ENCODE measurements around the gene LSAMP.

Gene LSAMP

GRCh38 chr3:115835946-115836345 lies 609.3 kb downstream of the LSAMP start:
- Histone ChIP-seq H3K23ac (ENCODE audit: low read length) (no peak overlapping the region), H3K4me1 (ENCODE audit: control insufficient read depth in 1 of 2, insufficient read depth in 2 of 2, low read length in 2 of 2) (no peaks in the 10 kb centered on the region), H4K8ac (ENCODE audit: low read depth, low read length) (no peak overlapping the region), H3K27ac (ENCODE audit: low read depth, low read length) (no peak overlapping the region), H3K9ac (ENCODE audit: low read length) (no peak overlapping the region), H3K14ac (ENCODE audit: low read length) (no peak overlapping the region), H3K4ac (ENCODE audit: low read depth, low read length) (no peak overlapping the region), H4K91ac (ENCODE audit: low read depth, low read length) (no peak overlapping the region), H2AFZ (ENCODE audit: insufficient read depth, low read length, poor library complexity) (no peak overlapping the region), H3K79me1 (ENCODE audit: low read length) (no peaks in the 10 kb centered on the region), H3K4me3 (ENCODE audit: low read depth, low read length) (no peak overlapping the region), H3K9me3 (ENCODE audit: insufficient read depth, low read depth, low read length) (no peaks in the 10 kb centered on the region), H2BK12ac (ENCODE audit: low read length) (no peak overlapping the region), H4K12ac (ENCODE audit: low read depth, low read length) (no peak overlapping the region), H3K36me3 (ENCODE audit: control insufficient read depth in 1 of 2, insufficient read depth in 2 of 2, low read length in 2 of 2) (no peaks in the 10 kb centered on the region), H2BK5ac (ENCODE audit: low read depth, low read length, poor library complexity) (no peak overlapping the region), H3K79me2 (ENCODE audit: control insufficient read depth, insufficient read depth, low read length, poor library complexity) (no peaks in the 10 kb centered on the region), H2BK120ac (ENCODE audit: insufficient read depth, low read length, poor library complexity) (no peak overlapping the region), H2AK5ac (ENCODE audit: low read length) (no peak overlapping the region), H3K18ac (ENCODE audit: low read length) (no peak overlapping the region), H3K4me2 (ENCODE audit: low read length) (no peak overlapping the region), H3K27me3 (ENCODE audit: insufficient read depth, low read length) (no peaks in the 10 kb centered on the region)
- 100% methylated on average over 3 of the region's 4 CpGs for WGBS (ENCODE audit: extremely low coverage, insufficient coverage, insufficient read length)
- DNase-seq = no peak

DNA sequence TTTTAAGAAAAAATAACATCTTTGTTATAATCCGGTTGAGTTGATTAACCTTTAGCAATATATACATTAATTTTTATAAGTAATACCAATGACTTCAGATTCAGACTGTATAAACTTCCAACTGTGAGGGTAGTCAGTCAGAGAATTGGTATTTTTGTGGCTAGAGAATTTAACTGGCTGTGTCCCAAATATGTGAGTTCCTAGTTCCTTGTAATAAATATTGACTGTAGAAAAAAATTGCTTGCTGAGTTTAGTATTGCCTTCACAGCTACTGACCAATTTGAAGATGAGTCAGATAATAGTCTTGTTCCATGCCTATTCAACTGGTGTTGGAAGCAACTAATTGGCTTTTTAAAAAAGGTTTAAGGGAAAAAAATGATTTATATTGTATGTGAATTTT lies 611.2 kb downstream of the LSAMP start:
- no peak overlapping the region for H4K91ac ChIP-seq (ENCODE audit: low read depth, low read length)
- H2BK120ac ChIP-seq (ENCODE audit: insufficient read depth, low read length, poor library complexity) = no peak overlapping the region
- H4K12ac ChIP-seq (ENCODE audit: low read depth, low read length) = no peak overlapping the region
- no peak overlapping the region for H3K14ac ChIP-seq (ENCODE audit: low read length)
- no peak overlapping the region for H3K23ac ChIP-seq (ENCODE audit: low read length)
- no peak overlapping the region for H2AK5ac ChIP-seq (ENCODE audit: low read length)
- no peak overlapping the region for H2AFZ ChIP-seq (ENCODE audit: insufficient read depth, low read length, poor library complexity)
- H3K4ac ChIP-seq (ENCODE audit: low read depth, low read length) = no peak overlapping the region
- H3K27me3 ChIP-seq (ENCODE audit: insufficient read depth, low read length) = no peaks in the 10 kb centered on the region
- H3K9me3 ChIP-seq (ENCODE audit: insufficient read depth, low read depth, low read length) = no peaks in the 10 kb centered on the region
- no peak overlapping the region for H3K27ac ChIP-seq (ENCODE audit: low read depth, low read length)
- H3K4me1 ChIP-seq (ENCODE audit: control insufficient read depth in 1 of 2, insufficient read depth in 2 of 2, low read length in 2 of 2) = no peaks in the 10 kb centered on the region
- H3K18ac ChIP-seq (ENCODE audit: low read length) = no peak overlapping the region
- H3K4me3 ChIP-seq (ENCODE audit: low read depth, low read length) = no peak overlapping the region
- H3K79me1 ChIP-seq (ENCODE audit: low read length) = no peaks in the 10 kb centered on the region
- no peak overlapping the region for H3K4me2 ChIP-seq (ENCODE audit: low read length)
- no peak overlapping the region for H4K8ac ChIP-seq (ENCODE audit: low read depth, low read length)
- H2BK5ac ChIP-seq (ENCODE audit: low read depth, low read length, poor library complexity) = no peak overlapping the region
- H3K79me2 ChIP-seq (ENCODE audit: control insufficient read depth, insufficient read depth, low read length, poor library complexity) = no peaks in the 10 kb centered on the region
- no peak for DNase-seq
- H2BK12ac ChIP-seq (ENCODE audit: low read length) = no peak overlapping the region
- H3K9ac ChIP-seq (ENCODE audit: low read length) = no peak overlapping the region
- no CpG with 5 or more reads among the region's 1 CpG for WGBS (ENCODE audit: extremely low coverage, insufficient coverage, insufficient read length)
- H3K36me3 ChIP-seq (ENCODE audit: control insufficient read depth in 1 of 2, insufficient read depth in 2 of 2, low read length in 2 of 2) = no peaks in the 10 kb centered on the region

GRCh38 chr3:115833074-115833473 lies 612.2 kb downstream of the LSAMP start:
- Histone ChIP-seq H3K79me2 (ENCODE audit: control insufficient read depth, insufficient read depth, low read length, poor library complexity) (no peaks in the 10 kb centered on the region), H3K4ac (ENCODE audit: low read depth, low read length) (no peak overlapping the region), H4K12ac (ENCODE audit: low read depth, low read length) (no peak overlapping the region), H2BK12ac (ENCODE audit: low read length) (no peak overlapping the region), H4K91ac (ENCODE audit: low read depth, low read length) (no peak overlapping the region), H2AK5ac (ENCODE audit: low read length) (no peak overlapping the region), H3K23ac (ENCODE audit: low read length) (no peak overlapping the region), H3K36me3 (ENCODE audit: control insufficient read depth in 1 of 2, insufficient read depth in 2 of 2, low read length in 2 of 2) (no peaks in the 10 kb centered on the region), H2BK5ac (ENCODE audit: low read depth, low read length, poor library complexity) (no peak overlapping the region), H3K14ac (ENCODE audit: low read length) (no peak overlapping the region), H2BK120ac (ENCODE audit: insufficient read depth, low read length, poor library complexity) (no peak overlapping the region), H3K27me3 (ENCODE audit: insufficient read depth, low read length) (no peaks in the 10 kb centered on the region), H4K8ac (ENCODE audit: low read depth, low read length) (no peak overlapping the region), H3K9me3 (ENCODE audit: insufficient read depth, low read depth, low read length) (no peaks in the 10 kb centered on the region), H3K18ac (ENCODE audit: low read length) (no peak overlapping the region), H3K4me1 (ENCODE audit: control insufficient read depth in 1 of 2, insufficient read depth in 2 of 2, low read length in 2 of 2) (no peaks in the 10 kb centered on the region), H3K79me1 (ENCODE audit: low read length) (no peaks in the 10 kb centered on the region), H2AFZ (ENCODE audit: insufficient read depth, low read length, poor library complexity) (no peak overlapping the region), H3K4me3 (ENCODE audit: low read depth, low read length) (no peak overlapping the region), H3K27ac (ENCODE audit: low read depth, low read length) (no peak overlapping the region), H3K9ac (ENCODE audit: low read length) (no peak overlapping the region), H3K4me2 (ENCODE audit: low read length) (no peak overlapping the region)
- WGBS (ENCODE audit: extremely low coverage, insufficient coverage, insufficient read length) = no CpG with 5 or more reads among the region's 2 CpGs
- no peak for DNase-seq

- H3K4ac ChIP-seq (ENCODE audit: low read depth, low read length) = no peak overlapping the region
- H3K79me1 ChIP-seq (ENCODE audit: low read length) = no peaks in the 10 kb centered on the region
- no peaks in the 10 kb centered on the region for H3K4me1 ChIP-seq (ENCODE audit: control insufficient read depth in 1 of 2, insufficient read depth in 2 of 2, low read length in 2 of 2)
- no peak overlapping the region for H2BK5ac ChIP-seq (ENCODE audit: low read depth, low read length, poor library complexity)
- H2BK120ac ChIP-seq (ENCODE audit: insufficient read depth, low read length, poor library complexity) = no peak overlapping the region
- no peak overlapping the region for H4K8ac ChIP-seq (ENCODE audit: low read depth, low read length)
- H4K12ac ChIP-seq (ENCODE audit: low read depth, low read length) = no peak overlapping the region
- H3K18ac ChIP-seq (ENCODE audit: low read length) = no peak overlapping the region
- H3K79me2 ChIP-seq (ENCODE audit: control insufficient read depth, insufficient read depth, low read length, poor library complexity) = no peaks in the 10 kb centered on the region
- no peaks in the 10 kb centered on the region for H3K9me3 ChIP-seq (ENCODE audit: insufficient read depth, low read depth, low read length)
- no peak overlapping the region for H3K27ac ChIP-seq (ENCODE audit: low read depth, low read length)
- H3K9ac ChIP-seq (ENCODE audit: low read length) = no peak overlapping the region
- no peaks in the 10 kb centered on the region for H3K36me3 ChIP-seq (ENCODE audit: control insufficient read depth in 1 of 2, insufficient read depth in 2 of 2, low read length in 2 of 2)
- no peaks in the 10 kb centered on the region for H3K27me3 ChIP-seq (ENCODE audit: insufficient read depth, low read length)
- no peak overlapping the region for H3K4me2 ChIP-seq (ENCODE audit: low read length)
- H2BK12ac ChIP-seq (ENCODE audit: low read length) = no peak overlapping the region
- no peak overlapping the region for H4K91ac ChIP-seq (ENCODE audit: low read depth, low read length)
- H2AFZ ChIP-seq (ENCODE audit: insufficient read depth, low read length, poor library complexity) = no peak overlapping the region
- H3K23ac ChIP-seq (ENCODE audit: low read length) = no peak overlapping the region
- H3K4me3 ChIP-seq (ENCODE audit: low read depth, low read length) = no peak overlapping the region
- DNase-seq = no peak
- no CpG with 5 or more reads among the region's 3 CpGs for WGBS (ENCODE audit: extremely low coverage, insufficient coverage, insufficient read length)
- no peak overlapping the region for H3K14ac ChIP-seq (ENCODE audit: low read length)
- H2AK5ac ChIP-seq (ENCODE audit: low read length) = no peak overlapping the region
These were observed 613.0 kb downstream of the LSAMP start for GRCh38 chr3:115832265-115832664.

All from trophoblast cell (in vitro differentiated cells and primary cell).